ENCODE results near the gene FBXO42.
"Not testable (repeated sequence)": the region's sequence is repeated elsewhere in the genome, so short reads cannot be mapped to it uniquely, and the experiment has no call there.

The FBXO42 gene

DNA sequence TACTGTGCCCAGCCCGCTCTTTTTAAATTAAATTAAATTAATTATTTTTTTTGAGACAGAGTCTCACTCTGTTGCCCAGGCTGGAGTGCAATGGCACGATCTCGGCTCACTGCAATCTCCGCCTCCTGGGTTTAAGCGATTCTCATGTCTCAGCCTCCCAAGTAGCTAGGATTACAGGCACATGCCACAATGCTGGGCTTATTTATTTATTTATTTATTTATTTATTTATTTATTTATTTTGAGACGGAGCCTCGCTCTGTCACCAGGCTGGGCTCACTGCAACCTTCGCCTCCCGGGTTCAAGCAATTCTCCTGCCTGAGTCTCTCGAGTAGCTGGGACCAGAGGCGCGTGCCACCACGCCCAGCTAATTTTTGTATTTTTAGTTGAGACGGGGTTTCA lies 129.6 kb downstream of the FBXO42 start:
- not testable (repeated sequence) for DNase-seq

DNA sequence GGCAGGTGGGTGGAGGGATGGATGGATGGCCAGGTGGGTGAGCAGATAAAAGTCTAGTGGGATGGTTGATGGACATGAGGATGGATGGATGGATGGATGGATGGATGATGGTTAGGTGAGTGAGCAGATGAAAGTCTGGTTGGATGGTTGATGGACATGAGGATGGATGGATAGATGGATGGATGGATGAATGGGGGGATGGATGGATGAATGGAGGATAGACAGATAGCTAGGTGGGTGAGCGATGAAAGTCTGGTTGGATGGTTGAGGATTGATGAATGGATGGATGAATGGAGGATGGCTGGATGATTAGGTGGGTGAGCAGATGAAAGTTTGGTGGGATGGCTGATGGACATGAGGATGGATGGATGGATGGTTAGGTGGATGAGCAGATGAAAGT lies 130.8 kb downstream of the FBXO42 start:
- DNase-seq = no peak

DNA sequence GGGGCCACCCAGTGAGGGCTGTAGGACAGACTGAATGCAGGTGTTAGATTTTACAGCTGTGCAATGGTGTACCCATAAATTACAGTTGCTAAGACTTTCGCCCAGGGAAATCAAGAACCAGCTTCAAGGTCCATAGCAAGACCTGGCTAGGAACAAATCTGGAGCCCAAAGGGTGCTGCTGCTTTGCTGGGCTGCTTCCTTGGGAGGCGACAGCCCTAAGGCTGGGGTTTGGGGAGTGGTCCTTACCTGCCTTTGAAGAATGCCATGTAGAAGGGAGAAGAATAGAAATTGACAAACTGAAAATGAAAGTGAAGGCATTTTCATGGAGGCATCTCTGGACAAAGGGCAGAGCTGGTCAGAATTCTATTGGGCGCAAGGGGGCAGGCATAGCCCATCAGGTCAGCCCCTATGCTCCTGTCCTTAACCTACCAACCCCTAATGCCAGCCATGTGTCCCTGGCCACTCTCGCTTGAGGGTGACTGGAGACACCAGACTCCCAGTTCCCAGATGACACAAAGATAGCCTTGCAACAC lies 132.2 kb downstream of the FBXO42 start:
- DNase-seq = no peak

DNA sequence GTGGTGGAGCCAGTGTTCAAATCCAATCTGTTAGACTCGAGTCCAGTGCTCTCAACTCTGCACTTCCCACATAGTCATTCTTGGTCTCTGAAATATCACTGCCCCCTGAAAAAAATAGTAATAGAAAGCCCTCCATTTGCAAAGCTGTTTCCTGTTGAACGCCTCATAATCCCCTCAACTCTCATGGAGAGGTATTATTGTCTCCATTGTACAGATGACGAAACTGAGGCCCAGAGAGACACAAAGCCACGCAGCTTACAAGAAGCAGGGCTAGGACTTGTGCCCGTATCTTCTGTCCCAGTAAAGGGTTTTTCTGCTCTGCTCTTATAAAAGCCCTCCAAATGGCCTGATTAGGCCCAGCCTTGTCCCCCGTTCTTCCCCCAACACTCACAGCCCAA lies 133.6 kb downstream of the FBXO42 start:
- no peak for DNase-seq

DNA sequence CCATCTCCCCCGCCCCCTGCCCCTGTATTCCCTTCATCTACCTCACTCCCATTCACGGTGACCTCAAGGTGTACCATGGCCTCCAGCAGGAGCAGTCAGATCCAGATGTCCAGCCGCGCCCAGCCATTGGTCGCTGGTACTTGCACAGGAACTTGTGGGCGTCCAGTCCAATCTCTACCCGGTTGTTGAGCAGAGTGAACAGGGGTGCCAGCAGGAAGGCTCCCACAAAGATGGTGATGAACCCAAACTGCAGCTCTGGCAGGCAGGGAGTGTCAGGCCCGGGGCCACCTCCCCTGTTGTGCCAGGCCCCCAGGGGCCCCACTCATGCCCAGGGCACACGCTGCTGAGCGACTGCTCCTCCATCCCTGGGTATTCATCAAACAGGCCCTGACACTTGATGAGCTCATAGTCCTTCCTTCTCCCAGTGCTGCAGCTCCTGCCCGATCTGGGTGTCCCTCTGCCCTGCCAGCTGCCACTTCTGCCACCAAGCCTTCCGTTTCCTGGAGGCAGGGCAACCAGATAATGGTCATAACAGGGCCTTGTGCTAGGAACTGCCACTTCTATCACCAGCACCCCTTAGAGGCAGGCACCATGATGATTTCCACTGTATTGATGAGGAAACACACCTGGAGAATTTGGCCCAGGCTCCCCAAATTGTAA lies 134.1 kb downstream of the FBXO42 start:
- no peak for DNase-seq

DNA sequence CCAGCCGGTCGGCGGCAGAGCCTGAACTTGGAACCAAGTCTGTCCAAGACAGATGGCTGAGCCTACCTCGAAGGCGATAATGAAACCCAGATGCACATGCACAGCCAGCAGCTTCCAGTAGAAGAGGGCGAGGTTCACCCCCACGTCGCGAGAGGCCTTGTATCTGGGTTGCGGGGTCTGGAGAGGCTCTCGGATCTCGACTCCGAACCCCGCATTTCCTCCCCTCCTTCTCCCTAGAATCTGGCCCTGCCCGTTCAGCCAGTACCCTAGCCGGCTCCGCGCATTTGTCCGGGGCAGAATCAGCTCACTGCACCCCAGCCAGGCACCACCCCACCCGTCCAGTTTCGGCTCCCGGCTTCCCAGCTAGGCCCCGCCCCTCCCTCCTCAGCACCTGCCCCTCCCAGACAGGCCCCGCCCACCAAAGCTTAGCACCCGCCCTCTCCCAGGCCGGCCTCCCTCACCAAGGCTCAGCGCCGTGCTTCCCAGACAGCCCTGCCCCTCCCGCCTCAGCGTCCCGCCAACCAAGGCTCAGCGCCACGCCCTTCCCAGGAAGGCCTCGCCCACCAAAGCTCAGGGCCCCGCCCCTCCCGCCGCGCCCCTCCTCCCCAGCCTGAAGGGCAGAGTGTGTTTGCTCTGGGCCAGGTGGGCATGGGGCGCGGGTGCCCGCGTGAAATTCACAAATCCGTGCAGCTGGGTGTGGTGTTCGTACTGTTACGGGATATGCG lies 135.1 kb downstream of the FBXO42 start:
- DNase-seq = peak; percentile 32 to 97 (median 86)

DNA sequence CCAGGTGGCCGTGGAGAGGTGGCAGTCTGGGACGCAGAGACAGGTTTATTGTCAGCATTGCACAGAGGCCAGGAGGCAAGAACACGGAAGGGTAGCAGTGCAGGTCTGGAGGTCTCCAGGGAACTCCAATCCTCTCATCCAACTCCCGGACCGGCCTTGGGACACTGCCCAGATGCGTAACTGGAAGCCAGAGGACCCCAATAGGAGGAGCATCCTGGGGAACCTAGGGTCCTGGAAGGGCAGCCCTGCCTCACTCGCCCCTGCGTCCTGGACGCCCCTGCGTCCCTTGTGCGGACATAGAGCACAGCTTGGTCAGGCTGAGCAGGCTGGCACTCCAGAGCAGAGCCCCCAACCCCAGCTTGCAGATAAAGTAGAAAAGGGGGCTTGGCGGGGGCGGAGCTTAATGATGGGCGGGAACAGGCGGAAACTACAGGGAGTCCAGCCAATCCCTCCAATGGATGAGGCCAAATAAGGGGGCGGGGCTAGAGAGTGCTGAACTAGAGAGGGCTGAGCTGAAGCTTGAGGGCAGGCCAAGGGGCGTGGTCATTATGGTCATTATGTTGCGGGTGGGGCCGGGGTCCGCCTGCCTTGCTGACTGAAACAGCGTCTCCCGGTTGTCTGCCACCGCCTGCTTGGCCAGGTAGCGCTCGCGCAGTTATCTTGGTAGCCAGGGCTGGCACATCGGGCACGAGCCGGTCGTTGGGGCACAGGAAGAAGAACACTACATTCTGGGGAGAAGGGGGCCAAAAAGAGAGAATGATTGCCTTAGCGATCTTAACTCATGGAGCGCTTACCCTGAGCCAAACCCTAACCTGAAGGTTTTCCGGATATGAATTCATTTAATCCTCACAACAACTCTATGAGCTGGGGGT lies 136.2 kb downstream of the FBXO42 start:
- peak in 43 of 56 donors; percentile 5 to 81 (median 36) for DNase-seq

DNA sequence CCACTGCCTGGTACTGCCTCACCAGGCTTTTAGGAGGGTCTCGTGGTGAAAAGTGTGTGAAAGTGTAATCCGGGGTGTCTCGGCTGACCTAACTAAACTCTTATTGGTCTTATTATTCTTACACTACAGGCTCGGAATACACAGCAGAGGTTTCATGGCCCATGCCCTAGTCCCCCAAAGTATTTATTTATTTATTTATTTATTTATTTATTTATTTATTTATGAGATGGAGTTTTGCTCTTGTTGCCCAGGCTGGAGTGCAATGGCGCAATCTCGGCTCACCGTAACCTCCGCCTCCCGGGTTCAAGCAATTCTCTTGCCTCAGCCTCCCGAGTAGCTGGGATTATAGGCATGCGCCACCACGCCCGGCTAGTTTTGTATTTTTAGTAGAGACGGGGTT lies 137.0 kb downstream of the FBXO42 start:
- DNase-seq = not testable (repeated sequence)

DNA sequence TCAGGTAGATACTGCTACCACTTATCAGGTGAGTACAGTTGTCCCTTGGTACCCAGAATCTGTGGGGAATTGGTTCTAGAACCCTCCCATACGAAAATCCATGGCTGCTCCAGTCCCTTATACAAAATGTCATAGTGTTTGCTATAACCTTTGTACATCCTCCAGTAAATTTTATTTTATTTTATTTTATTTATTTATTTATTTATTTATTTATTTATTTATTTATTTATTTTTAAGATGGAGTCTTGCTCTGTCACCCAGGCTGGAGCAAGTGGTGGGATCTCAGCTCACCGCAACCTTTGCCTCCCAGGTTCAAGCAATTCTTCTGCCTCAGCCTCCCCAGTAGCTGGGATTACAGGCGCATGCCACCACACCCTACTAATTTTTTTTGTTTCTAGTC lies 138.7 kb downstream of the FBXO42 start:
- DNase-seq = not testable (repeated sequence)

DNA sequence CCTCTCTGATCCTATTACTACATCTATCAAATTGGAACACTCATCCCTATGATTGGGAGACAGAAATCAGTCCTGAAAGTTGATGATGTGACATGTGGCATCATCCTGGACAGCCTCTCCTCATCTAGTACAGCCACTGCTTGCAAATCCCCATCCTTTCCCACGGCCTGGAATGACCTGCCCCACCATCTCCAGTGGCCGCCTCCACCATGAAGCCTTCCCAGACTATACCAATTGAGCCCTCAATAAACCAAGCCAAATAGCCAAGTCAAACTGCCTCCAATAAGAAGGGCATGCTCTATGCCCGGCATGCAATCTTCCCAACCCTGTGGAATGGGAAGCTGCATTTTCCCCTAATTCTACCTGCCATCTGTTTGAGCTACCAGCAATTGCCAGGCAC lies 139.3 kb downstream of the FBXO42 start:
- DNase-seq = no peak

DNA sequence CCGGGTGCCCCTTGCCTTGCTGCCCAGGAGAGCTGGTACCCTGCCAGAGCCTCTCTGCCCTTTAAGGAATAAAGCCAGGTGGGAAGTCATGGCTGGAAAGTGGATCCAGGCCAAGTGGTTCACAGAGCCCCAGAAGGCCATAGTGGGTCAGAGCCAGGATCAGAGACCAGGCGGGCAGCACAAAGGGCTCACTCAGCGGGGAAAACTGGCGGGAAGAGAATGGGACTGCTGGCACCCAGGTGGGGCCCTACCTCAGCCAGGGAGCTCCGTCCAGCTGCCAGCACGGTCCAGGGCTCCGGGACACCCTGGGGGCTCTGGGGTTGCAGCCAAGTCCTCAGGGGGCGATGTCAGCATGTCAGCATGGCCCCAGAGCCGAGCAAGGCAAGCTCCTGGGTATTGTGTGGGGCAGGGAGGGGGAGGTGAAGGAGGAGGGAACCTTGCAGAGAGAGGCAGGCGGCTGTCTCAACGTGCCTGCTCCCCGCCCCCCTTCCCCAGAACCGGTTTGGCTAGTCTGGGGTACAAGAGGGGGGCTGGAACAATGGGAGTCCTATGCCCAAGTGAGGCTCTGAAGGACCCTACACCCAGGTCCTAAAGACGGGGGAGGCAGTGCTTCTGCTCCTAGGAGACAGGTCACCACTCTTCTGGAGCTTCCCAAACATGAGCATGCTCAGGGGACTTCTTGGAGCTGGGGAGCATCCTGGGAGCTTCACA lies 139.9 kb downstream of the FBXO42 start, which contains the start of gene ARHGEF19:
Gene ARHGEF19, minus strand, starts transcription at position 402 of the 711 bp plus-strand sequence. CDS start 3,598 bp downstream, outside the sequence.
- no peak for DNase-seq

DNA sequence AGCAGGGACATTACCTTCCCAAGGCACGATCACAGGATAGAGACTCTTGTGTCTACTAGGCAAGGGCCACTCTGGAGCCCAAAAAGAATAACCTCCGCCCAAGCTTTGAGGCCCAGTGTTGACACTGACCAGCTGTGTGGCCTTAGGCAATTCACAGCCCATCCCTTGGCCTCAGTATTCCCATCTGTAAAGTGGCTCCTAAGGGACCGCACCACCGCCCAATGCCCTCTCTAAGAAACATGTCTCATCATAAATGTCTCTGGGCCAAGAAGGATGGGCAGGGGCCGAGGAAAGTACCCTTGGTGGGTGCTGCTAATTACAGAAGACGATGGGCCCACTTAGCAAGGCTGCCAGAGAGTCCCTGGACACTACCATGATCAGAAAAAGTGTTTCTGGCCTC lies 140.5 kb downstream of the FBXO42 start:
- no peak for DNase-seq

DNA sequence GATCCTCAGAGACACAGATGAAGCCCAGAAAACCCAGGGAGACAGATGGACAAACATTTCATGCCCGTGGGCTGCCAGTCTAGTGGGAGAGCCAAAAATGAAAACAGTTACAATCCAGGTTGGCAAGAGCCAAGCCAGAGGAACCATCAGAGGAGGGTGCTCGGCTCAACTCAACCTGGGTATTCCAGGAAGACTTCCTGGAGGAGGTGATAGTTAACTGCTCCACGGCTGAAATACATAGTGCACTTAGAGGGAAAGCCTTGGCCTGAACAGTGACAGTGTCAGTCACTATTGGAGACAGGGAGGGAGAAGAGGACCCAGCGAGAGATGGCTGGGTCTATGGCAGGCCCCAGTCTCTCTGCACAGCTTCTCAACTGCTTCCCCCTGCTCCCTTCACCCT lies 141.7 kb downstream of the FBXO42 start:
- DNase-seq = no peak

DNA sequence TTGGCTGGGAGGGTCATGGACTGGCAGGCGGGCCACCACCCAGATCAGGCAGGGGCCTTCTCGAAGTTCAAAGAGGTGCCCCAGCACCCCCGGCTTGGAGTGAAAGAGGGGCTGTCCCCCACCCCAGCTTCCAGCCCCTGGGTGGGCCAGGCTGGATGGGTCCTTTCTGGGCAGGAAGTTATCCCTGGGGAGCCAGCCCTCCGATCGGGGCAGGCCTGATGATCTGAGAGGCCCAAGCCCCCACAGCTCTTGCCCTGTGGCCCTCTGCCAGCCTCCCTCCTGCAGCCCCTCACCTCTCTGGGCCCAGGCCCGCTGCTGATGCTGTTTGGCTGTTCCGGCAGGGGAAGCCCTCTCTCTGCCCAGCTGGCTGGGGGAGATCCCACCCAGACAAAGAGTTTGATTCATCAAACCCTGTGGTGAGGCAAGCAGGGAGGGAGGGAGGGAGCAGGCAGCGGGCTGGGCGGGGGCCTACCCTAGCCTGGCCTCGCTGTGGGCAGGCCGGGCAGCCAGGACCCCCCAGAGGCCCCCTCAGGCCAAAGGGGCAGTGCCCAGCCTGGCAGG lies 142.4 kb downstream of the FBXO42 start:
- DNase-seq = peak in 41 of 56 donors; percentile 10 to 76 (median 38)

DNA sequence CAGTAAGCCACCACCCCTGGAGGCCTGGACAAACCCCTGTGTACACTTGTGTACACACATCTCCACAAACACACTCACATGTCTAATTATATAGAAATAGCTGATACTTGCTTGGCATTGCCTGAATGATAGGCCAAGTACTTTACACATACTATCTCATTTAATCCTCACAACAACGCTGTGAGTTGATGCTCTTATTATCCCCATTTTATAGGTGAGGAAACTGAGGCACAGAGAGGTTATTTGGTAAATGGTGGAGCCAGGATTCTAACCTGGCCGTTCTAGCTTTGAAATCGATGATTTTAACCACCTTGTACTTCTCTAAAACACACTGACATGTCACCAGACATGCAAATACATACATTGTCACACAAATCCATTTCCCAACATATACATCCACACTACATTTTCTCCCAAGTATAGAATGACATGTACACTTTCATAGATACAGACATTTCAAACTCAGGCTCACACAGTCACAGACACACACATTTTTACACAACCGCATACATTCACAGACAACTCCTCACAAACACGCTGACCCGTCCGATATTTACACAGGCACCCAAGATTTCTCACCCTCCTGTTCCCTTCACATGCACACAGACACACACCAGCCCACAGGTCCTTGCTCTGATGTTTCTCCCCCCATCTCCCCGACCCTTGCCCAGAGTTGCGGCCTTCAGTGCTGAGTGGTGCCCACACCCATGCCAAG lies 143.0 kb downstream of the FBXO42 start:
- DNase-seq = no peak

DNA sequence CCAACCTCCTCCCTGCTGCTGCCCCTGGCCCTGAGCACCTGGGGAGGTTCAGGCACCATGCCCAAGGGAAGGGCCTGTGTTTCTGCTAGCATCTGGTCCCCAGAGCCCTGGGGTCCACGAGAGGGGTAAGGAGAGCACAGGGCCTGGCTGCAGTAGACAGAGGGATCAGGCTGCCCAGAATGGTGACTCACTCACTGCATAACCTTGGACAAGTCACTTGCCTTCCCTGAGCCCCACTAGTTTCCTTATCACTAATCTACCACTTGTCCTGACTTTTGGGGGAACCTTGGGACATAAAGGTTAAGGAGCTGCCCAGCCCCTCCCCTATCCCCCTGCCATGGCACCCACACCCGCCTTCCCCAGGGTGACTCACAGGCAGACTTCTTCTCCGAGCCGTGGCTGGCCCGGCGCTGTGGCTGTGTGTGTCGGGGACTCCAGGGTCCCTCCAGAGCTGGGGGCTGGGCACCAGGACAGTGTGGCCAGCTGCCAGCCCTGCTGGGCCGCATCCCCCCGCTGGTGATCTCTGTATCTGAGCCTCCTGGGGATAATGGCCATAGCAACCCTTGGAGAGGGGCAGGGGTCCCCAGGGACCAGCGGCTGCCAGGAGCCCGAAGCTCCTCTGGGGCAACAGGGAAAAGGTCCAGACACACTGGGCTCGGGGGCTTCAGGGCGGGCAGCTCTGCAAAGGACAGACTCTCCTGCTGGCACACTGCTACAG lies 143.9 kb downstream of the FBXO42 start:
- DNase-seq = no peak

DNA sequence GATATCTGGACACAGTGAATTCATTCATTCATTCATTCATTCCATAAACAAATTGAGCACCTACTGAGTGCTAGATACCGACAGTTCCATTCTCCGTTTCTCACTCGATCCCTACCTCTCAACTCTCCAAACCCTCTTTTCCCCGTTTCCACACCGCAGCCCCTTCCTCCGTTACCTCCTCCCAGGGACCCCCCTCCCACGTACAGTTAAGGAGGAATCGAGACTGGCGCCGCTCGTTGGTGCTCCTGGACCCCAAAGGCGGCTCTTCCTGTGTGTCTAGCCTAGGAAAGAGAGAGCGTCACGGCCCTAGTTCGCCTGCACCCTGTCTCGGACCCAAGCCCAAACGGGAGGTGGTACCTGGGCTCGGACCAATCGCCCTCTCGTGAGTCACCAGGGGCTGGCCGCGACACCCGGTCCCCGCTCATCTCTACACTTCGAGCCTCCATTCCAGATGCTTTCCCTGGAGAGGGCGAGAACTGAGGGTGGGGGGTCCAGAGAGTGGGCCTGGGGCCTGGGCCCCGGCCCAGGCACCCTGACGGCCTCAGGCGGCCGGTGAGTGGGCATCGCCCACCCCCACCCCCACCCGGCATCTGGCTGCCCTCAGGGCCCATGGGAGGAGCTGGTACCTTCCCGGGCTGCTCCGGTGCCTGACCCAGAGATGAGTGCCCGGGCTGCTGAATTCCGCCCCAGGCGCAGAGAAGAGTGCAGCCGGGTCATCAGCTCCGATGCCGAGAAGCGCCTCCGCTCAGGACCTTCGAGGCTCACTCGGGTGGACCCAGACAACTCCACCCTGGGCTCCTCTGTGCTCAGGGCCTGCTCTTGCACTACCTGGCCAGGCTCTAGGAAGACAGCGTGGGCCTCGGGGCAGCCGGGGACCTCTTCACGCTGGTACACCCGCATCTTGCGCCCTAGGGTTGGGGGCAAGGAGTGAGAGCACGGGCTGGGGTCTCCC lies 144.7 kb downstream of the FBXO42 start:
- DNase-seq = no peak
